GM21723 (cell line): Measurements from ENCODE around the gene TNIK.
"Not testable (repeated sequence)": the region's sequence is repeated elsewhere in the genome, so short reads cannot be mapped to it uniquely, and the experiment has no call there.

Experiments used
- ATAC-seq: cut with Tn5 transposase; IDR thresholded peaks from one replicate; pipeline ENCODE4 v1.9.1; 2021; ENCODE audit warnings: mild to moderate bottlenecking, moderate library complexity; ENCODE audit not compliant: unreplicated experiment

Gene TNIK

DNA sequence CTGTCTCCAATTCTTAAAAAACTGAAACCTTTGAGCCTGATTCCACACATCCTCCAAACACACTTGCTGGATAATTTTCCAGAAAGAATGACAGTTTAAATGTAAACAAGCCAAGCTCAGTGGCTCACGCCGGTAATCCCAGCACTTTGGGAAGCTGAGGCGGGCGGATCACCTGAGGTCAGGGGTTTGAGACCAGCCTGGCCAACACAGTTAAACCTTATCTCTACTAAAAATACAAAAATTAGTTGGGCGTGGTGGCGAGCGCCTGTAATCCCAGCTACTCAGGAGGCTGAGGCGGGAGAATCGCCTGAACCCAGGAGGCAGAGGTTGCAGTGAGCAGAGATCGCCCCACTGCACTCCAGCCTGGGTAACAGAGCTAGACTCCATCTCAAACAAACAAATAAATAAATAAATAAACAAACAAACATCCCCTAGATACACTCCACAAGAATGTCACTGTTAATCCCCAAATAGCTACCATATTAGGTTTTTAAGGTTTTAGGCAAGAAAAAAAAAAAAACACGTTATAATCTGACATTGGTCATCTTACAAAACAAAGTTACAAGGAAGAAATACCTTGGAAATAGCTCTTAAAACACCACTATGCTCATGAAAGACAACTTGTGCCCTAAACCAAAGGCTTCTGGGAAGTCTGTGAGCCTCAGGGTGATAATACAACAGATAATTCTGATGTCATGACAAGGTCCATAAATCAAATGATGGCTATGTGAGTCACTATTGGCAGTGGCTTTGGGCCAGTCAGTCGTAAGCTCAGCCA is 13.2 kb downstream of the TNIK start:
- no peak for ATAC-seq

DNA sequence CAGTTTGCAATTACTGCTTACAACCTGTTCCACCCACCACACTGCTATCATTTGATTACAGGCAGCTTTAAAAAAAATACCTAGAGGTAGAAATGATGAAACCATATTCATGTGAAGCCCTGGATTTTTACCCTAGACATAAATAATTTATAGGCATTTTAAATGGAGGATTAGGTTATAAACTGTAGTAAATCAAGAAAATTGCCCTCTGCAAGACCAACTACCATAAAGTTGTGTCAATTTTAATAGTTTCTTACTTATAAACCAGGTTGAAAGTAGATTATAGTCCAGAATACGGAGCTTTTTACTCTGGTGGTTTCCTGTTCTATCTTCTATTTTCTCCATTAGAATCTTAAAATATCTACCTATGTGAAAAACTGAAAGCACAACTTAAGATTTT is 13.9 kb downstream of the TNIK start:
- no peak for ATAC-seq

DNA sequence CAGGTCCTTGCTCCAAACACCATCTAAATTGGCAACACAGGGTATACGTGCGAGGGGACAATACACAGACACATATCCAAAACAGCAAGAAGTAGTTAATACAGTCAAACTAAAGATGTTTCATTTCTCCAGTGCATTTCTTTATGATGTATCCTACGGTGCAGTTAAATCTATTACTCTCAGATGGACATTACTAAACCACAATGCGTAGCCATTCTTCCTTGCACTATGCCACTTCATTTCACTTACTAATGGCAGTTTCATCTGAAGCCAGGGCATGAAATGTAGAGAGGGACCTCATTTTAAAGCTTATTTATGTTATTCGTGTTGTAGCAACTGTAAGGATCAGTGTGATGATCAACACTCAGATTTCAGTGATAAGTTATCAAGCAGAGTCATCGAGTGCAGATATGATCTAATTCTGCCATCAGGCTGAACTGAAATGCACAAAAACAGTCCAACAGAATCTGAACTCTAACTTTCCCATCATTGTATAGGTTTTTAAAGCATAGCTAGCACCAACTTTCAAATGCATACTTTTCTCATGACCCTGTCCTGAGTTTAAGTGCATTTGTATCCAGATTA is 14.5 kb downstream of the TNIK start:
- ATAC-seq = no peak

DNA sequence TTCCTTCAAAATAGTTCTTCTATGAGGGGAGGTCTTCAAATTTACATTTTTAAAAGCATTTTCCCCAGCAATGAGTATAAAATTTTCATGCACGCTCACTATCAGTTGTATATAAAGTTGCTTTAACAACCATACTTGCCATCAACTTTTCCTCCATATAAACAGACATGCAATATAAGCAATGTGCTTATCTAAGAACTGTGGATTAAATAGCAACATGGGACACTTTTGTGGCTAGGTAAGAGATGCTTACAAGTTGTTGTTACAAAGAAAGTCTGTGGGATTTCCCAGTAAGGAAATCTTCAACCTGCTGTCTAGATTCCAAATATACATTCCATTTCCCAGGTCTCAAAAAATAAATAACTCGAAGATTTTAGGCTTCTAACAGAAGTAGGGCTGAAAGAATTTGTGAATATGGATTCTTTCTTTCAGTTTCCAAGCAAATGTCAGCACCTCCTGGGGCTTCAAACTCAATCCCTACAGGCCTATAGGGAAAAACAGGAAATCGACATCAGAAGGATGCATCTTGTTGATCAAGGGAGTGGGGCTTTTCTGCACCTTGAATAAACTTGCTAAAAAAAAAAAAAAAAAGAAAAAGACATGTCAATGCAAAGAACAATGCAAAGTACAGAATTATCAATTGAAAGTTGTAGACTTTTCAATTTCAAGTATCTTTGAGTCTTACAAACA is 16.1 kb downstream of the TNIK start:
- ATAC-seq = no peak

DNA sequence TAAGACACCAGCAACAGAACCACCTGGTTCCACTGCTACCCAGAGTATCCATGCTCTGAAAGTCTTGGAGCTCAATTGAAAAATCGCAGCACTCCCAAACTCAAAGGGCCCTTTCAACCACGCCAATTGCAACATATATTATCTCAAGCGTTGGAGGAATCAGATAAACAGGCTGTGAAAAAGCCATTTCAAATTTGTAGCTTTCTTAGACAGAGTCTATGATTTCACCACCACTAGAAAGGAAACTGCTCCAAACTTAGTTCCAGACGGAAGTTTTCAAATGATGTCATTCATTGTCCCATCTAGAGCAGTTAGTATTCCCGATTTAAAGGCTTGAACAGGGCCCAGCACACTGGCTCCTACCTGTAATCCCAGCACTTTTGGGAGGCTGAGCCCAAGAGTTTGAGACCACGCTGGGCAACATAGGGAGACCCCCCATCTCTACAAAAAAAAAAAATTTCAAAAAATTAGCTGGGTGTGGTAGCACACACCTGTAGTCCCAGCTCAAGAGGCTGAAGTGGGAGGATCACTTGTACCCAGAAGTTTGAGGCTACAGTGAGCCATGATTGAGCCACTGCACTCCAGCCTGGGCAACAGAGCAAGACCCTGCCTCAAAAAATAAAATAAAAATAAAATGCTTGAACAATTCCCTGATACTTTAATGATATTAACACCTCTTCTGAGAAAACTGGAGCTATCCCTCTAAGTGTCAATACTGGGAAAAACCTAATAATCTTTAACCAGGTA is 16.8 kb downstream of the TNIK start:
- ATAC-seq = no peak

DNA sequence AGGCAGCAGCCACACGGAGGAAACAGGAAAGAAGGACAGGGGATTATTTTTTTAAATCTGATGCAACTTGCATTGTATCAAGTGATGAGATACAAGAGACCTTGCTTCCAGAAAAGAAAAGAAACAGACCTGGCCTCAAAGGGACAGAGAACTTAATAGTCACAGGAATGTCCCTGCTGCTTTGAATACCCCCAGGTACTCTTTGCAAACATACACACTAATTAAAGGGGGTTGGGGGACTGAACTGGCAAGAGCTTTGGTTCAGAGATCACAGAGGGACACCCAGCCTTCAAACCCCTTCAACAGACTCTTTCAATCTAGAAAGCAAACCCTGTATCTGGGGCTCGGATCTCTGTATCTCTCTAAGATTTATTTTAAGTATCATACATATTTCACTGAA is 18.0 kb downstream of the TNIK start:
- no peak for ATAC-seq

DNA sequence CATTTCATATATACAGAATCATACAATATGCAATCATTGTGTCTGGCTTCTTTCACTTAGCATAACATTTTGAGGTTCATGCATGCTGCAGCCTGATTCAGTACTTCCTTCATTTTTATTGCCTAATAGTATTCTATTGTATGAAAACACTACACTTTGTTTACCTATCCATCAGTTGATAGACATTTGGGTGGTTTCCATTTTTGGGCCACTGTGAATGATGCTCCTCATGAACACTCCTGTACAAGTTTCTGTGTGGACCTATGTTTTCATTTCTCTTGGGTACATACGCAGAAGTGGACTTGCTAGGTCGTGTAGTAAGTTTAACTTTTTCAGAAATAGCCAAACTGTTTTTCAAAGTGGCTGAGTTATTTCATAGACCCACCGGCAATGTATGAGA is 18.8 kb downstream of the TNIK start:
- ATAC-seq = no peak

DNA sequence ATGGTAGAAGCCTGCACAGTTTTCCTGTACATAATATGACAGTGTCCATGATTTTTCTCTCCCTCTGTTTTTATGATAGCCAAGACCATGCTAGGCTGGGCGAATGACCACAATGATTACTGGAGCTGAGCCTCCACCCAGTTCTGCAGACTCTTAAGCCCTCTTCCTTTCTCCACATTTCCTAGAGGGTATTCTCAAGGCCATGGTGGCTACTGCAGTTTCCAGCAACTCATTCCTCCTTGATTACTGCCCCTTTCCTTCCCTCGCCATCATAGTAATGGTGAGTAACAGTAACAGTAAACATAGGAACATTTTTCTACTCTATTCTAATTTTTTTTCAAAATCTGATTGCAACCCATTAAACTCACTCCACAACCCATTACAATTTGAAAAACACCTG is 20.2 kb downstream of the TNIK start:
- ATAC-seq = no peak

DNA sequence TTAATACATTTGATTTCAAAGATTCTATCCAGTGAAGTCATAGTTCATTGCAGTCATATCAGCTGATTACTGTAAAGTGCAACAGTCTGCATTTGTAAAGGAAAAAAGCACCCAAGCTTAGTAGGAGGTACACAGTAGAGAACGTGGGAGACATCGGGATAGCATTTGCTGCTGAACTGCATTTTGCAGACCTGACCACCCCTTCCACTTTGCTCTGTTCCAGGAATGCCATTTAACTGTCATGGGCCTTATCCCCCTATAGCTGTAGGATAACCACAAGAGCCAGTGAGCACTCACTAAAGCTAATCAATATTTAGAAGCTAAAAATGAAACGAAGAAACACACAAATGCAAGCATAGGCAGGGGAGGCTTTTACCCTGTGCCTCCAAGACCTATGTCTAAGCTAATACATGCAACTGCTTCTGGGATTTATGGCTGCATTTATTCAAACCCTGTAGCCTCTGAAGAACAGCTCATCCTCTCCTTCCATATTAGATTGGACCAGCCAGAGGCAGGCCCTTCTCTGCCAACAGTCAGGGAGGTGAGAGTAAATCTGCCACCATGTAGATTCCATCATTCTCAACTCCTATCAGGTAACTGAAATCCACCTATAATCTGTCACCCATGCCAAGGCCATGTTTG is 23.0 kb downstream of the TNIK start:
- no peak for ATAC-seq

DNA sequence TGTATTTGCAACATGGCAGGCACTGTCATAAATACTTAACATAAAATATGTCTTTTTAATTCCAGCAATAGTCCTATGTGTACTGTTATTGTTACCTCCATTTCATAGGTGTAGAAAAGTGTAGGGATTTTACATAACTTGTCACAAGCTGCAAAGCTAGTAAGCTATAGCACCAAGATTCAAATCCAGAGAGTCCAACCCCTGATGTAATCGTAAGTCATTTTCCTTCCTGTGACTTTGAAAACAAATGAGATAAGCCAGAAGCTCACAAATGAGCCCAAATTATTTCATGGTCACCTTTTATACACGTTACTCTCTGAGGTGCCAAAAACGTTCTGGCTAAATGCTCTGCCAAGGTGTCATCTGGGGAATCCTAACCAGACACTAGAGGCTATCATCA is 23.8 kb downstream of the TNIK start:
- no peak for ATAC-seq

DNA sequence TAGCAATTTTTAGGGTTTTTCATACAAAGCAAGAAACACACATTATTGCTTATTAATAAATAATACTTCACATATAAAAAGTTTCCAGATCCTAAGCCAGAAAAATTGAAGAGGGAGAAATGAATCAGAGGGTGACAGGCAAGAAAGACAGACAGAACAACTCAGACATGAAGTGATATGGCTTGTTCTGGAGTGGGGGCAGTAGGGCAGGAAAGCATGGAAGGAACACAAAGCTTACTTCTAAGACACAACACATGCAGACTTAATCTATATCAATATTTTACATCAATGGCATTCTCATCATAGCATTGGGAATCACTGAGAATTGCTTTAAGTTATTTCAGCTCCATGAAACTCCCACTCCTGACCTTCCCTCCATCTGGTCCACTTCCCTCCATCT is 24.4 kb downstream of the TNIK start:
- no peak for ATAC-seq

DNA sequence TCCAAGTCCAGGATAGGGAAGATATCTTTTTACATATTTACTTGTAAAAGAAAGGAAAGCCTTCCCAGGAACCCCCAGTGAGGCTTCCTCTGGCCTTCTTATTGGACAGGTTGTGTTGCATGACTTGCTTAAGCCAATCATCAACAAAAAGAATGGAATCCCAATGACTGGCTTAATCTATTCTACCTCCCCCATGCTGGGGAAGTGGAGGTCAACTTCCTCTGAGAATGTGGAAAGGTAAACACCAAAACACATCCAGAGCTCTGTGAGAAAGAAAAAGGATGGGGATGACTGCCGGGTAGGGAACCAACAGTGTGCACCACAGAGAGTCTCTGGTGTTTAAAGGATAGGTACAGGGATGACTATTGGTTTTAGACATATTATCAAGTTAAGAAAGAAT is 25.1 kb downstream of the TNIK start:
- ATAC-seq = no peak

DNA sequence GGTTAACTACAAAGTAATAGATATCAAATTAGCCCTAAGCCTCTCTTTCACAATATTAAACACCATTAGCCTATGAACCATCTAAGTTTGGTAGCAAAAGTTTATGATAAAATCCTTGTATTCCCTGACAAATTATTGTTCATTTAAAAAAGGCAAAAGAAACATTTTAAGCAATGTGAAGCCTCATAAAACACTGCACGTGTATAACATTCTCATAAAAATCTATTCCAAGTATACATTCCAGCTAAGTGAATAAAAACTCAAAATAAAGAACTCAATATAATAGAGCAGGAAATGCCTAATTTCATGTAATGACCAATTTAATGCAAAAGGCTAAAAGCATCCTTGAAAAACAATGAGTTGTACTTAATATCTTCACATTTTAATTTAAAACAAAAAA is 27.7 kb downstream of the TNIK start:
- no peak for ATAC-seq

DNA sequence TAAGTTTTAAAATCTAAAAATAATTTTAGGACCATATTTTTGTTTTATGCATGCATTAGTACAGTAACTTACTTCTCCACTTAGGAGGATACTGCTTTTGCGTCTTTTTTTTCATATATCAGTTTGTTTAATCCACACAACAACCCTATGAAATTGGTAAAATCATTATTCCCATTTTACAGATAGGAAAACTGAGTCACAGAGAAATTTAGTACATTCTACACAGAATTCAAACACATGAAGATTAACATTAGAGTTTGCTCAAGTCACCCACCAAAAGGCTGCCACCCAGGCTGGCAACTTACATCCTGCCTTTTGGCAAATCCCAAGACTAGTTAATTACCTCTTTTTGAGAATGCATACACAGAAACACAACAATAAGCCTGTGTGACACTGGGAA is 28.7 kb downstream of the TNIK start:
- no peak for ATAC-seq

DNA sequence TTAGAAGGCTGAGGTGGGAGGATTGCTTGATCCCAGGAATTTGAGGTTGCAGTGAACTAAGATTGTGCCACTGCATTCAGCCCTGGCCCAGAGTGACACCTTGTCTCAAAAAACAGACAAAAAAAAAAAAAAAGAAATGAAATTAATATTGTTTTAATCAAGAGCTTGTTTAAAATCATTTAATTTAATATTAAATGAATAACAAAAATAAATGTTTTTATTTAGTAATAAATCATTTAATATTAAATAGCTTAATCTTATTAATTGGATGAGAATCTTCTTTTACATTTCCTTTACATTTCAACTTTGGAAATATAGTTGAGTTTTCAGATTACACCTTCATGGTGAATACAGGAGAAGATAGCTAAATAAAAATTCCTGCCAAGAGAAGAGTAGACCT is 29.7 kb downstream of the TNIK start:
- no peak for ATAC-seq

DNA sequence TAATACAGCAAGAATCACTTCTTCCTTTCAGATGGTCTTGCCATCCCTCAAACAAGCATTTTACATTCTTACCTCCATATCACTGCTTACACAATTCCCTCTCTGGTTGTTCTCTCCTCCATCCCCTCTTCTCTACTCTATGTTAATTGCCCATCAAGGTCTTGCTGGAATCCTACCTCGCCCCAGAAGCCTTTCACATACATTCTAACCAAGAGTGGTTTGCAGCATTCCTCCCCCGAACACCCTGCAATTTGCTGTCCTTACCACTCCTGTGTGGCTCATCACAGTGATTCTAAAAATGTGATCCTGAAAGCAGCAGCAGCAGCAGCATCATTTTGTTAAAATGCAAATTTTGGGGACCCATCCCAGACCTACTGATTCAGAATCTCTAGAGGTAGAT is 30.6 kb downstream of the TNIK start:
- no peak for ATAC-seq

DNA sequence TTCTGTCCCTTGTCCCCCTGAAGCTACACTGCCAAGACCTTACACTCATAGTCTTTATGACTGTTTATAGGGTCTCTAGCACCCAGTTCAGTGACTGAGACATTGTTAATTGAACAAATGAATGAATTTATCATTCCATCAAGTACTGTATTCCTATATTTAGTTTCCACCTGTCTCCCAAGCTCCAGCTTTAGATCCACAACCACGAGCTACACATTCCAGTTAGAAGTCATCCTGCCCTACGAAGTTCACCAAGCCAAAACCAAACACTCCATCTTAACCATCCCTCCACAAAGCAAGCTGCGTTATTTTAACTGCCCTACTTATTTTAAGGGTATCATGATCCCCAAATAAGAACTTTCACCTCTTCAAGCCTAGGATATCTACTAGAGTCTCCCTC is 31.3 kb downstream of the TNIK start:
- ATAC-seq = no peak

DNA sequence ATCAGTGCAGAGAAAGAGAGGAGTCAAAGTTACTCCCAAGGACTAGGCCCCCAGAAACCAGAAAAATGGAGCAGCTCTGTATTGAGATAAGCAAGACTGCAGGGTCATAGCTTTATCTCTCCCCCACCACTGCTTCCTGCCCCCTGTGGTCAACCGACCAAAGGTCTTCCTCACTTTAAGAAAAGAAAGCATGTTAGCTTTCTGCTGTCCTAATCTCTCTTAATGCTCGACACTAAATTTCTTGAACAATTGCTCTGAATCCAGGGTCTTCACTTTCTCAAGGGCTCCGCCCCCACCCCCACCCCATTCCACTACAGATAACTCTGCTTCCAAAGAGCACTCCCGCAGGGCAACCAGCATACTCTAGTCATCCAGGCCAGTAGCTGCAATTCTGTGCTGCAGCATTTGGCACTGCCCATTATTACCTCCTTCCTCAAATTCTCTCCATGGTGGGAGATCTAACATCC is 31.9 kb downstream of the TNIK start:
- ATAC-seq = no peak

DNA sequence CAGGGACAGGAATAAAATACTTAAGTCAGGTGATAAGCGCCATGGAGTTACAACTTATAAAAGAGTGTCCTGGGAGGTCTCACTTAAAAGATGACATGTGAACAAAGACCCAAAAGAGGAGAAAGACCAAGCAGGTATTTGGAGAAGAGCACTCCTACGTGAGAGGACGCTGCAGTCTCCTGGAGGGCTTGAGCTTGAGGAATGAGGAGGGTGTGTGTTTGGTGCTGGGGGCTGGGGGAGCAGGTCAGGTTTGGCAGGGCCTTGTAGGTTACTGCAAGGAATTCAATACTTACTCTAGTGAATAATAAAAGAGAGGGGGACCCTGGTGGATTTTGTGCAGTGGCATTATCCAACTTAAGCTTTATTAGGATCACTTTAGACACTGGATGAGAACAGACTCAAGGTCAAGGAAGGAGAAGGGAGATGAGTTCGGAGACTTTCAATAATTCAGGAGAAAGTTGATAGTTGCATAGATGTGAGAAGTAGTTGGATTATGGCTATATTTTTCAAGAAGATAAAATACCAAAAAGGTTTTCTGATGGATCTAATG is 32.4 kb downstream of the TNIK start:
- no peak for ATAC-seq

DNA sequence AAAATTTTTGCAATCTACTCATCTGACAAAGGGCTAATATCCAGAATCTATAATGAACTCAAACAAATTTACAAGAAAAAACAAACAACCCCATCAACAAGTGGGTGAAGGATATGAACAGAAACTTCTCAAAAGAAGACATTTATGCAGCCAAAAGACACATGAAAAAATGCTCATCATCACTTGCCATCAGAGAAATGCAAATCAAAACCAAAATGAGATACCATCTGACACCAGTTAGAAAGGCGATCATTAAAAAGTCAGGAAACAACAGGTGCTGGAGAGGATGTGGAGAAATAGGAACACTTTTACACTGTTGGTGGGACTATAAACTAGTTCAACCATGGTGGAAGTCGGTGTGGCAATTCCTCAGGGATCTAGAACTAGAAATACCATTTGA is 36.1 kb downstream of the TNIK start:
- ATAC-seq = not testable (repeated sequence)

DNA sequence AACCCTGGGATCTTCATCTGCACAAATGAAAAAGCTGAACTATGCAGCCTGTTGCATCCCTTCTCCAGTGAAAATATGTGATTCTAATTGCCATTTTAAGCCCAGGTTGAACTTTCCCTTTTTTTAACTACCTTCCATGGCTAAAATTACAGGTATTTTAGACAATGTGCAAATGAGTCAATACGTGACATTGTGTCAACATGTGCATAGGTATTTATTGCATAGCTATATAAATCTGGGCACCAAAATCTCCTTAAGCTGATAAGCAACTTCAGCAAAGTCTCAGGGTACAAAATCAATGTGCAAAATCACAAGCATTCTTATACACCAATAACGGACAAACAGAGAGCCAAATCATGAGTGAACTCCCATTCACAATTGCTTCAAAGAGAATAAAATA is 37.4 kb downstream of the TNIK start:
- ATAC-seq = not testable (repeated sequence)
